Measurements from ENCODE around the gene CTH. TPM values are rescaled to one million over a fixed set of nuclear protein-coding genes. Genes with fewer than 3 reads are reported as not detected.

The CTH gene
- total and polyA plus RNA-seq, 2 of the 13 experiments (the other 11 are each of a cell fraction or from before 2014, with no cell fraction given): 8.7 to 19.7 TPM

DNA sequence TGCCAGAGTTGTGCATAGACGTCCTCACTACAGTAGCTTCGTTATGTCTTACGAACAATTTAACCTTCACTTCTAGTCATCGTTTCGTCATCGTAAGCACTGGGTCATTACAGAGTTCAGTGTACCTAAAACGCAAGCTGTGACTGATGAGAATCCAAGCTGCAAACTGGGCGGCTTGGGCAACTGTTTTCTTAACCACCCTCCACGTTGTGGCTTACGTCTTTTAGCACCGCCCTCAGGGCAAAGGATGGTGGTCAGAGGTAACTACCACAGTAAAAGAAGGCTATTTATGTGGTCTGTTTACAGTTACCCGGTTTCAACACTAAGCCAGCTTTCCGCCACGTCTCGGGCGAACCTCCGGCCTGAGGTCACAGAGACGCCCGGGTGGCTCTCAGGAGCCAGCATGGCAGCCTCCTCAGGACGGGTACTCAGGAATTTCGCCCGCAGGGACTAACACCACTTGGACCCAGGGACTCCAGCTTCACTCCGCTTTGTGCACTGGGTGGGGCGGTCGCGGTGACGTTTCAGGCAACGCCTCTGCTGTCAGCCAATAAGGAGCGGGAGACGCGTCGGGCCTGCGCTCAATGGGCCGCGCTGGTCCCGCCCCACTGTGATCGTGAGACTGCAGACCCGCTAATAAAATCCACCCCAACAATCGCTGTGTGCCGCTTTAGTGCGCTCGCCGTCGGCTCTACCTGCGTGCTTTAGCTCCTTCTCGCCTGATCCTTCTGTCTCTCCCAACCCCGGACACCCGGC lies at the start of gene CTH (continued):
- peak; percentile 62; the same call in 1 of the 2 replicates for TF ChIP-seq MED1 (CRISPR knock-in tag; IDR thresholded peaks at IDR 0.05)
- TF ChIP-seq RFX1 (IDR thresholded peaks at IDR 0.05): no peak
- TF ChIP-seq ZNF160 (CRISPR knock-in tag; IDR thresholded peaks at IDR 0.05): 0 out of 2 replicates have a peak, but pooled peaks have one; percentile 59
- TF ChIP-seq, protein P1, sequence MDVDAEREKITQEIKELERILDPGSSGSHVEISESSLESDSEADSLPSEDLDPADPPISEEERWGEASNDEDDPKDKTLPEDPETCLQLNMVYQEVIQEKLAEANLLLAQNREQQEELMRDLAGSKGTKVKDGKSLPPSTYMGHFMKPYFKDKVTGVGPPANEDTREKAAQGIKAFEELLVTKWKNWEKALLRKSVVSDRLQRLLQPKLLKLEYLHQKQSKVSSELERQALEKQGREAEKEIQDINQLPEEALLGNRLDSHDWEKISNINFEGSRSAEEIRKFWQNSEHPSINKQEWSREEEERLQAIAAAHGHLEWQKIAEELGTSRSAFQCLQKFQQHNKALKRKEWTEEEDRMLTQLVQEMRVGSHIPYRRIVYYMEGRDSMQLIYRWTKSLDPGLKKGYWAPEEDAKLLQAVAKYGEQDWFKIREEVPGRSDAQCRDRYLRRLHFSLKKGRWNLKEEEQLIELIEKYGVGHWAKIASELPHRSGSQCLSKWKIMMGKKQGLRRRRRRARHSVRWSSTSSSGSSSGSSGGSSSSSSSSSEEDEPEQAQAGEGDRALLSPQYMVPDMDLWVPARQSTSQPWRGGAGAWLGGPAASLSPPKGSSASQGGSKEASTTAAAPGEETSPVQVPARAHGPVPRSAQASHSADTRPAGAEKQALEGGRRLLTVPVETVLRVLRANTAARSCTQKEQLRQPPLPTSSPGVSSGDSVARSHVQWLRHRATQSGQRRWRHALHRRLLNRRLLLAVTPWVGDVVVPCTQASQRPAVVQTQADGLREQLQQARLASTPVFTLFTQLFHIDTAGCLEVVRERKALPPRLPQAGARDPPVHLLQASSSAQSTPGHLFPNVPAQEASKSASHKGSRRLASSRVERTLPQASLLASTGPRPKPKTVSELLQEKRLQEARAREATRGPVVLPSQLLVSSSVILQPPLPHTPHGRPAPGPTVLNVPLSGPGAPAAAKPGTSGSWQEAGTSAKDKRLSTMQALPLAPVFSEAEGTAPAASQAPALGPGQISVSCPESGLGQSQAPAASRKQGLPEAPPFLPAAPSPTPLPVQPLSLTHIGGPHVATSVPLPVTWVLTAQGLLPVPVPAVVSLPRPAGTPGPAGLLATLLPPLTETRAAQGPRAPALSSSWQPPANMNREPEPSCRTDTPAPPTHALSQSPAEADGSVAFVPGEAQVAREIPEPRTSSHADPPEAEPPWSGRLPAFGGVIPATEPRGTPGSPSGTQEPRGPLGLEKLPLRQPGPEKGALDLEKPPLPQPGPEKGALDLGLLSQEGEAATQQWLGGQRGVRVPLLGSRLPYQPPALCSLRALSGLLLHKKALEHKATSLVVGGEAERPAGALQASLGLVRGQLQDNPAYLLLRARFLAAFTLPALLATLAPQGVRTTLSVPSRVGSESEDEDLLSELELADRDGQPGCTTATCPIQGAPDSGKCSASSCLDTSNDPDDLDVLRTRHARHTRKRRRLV (CRISPR knock-in tag; IDR thresholded peaks at IDR 0.05): 0 out of 2 replicates have a peak, but pooled peaks have one; percentile 70
- TF ChIP-seq SATB2 (CRISPR knock-in tag; IDR thresholded peaks at IDR 0.05): 0 out of 2 replicates have a peak, but pooled peaks have one; percentile 5
- TF ChIP-seq, protein P2, sequence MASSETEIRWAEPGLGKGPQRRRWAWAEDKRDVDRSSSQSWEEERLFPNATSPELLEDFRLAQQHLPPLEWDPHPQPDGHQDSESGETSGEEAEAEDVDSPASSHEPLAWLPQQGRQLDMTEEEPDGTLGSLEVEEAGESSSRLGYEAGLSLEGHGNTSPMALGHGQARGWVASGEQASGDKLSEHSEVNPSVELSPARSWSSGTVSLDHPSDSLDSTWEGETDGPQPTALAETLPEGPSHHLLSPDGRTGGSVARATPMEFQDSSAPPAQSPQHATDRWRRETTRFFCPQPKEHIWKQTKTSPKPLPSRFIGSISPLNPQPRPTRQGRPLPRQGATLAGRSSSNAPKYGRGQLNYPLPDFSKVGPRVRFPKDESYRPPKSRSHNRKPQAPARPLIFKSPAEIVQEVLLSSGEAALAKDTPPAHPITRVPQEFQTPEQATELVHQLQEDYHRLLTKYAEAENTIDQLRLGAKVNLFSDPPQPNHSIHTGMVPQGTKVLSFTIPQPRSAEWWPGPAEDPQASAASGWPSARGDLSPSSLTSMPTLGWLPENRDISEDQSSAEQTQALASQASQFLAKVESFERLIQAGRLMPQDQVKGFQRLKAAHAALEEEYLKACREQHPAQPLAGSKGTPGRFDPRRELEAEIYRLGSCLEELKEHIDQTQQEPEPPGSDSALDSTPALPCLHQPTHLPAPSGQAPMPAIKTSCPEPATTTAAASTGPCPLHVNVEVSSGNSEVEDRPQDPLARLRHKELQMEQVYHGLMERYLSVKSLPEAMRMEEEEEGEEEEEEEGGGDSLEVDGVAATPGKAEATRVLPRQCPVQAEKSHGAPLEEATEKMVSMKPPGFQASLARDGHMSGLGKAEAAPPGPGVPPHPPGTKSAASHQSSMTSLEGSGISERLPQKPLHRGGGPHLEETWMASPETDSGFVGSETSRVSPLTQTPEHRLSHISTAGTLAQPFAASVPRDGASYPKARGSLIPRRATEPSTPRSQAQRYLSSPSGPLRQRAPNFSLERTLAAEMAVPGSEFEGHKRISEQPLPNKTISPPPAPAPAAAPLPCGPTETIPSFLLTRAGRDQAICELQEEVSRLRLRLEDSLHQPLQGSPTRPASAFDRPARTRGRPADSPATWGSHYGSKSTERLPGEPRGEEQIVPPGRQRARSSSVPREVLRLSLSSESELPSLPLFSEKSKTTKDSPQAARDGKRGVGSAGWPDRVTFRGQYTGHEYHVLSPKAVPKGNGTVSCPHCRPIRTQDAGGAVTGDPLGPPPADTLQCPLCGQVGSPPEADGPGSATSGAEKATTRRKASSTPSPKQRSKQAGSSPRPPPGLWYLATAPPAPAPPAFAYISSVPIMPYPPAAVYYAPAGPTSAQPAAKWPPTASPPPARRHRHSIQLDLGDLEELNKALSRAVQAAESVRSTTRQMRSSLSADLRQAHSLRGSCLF (CRISPR knock-in tag; IDR thresholded peaks at IDR 0.05; ENCODE audit: borderline replicate concordance): peak; percentile 19; the same call in 1 of the 2 replicates
- TF ChIP-seq, protein P3, sequence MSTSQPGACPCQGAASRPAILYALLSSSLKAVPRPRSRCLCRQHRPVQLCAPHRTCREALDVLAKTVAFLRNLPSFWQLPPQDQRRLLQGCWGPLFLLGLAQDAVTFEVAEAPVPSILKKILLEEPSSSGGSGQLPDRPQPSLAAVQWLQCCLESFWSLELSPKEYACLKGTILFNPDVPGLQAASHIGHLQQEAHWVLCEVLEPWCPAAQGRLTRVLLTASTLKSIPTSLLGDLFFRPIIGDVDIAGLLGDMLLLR (CRISPR knock-in tag; IDR thresholded peaks at IDR 0.05): no peak
- TF ChIP-seq, protein P4, sequence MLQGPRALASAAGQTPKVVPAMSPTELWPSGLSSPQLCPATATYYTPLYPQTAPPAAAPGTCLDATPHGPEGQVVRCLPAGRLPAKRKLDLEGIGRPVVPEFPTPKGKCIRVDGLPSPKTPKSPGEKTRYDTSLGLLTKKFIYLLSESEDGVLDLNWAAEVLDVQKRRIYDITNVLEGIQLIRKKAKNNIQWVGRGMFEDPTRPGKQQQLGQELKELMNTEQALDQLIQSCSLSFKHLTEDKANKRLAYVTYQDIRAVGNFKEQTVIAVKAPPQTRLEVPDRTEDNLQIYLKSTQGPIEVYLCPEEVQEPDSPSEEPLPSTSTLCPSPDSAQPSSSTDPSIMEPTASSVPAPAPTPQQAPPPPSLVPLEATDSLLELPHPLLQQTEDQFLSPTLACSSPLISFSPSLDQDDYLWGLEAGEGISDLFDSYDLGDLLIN (CRISPR knock-in tag; IDR thresholded peaks at IDR 0.05; ENCODE audit: borderline replicate concordance): no peak
- 0 out of 2 replicates have a peak, but pooled peaks have one; percentile 21 for TF ChIP-seq SRY (CRISPR knock-in tag; IDR thresholded peaks at IDR 0.05)
- TF ChIP-seq YY1 (IDR thresholded peaks at IDR 0.05; ENCODE audit: insufficient read depth, insufficient replicate concordance, low read depth, low read length): peak; percentile 85
- TF ChIP-seq ZNF333 (CRISPR knock-in tag; IDR thresholded peaks at IDR 0.05; ENCODE audit: borderline replicate concordance): no peak
- TF ChIP-seq ZNF747 (CRISPR knock-in tag; IDR thresholded peaks at IDR 0.05; ENCODE audit: borderline replicate concordance): peak; percentile 89; the same call in 1 of the 2 replicates

All from HepG2 (cell line).